K562 (cell line): ENCODE results near the gene VPS35L. TPM values are rescaled to one million over a fixed set of nuclear protein-coding genes. Genes with fewer than 3 reads are reported as not detected.

Source experiments
- ARHGAP35 ChIP-seq: fragments of 450-650 bp; IDR thresholded peaks from 2 replicates; pipeline ENCODE4 v1.6.1; 2018; ENCODE audit not compliant: partially characterized antibody
- CBX1 ChIP-seq: sonication (generic); IDR thresholded peaks from 2 replicates; pipeline ENCODE4 v1.6.1; 2016; ENCODE audit warnings: antibody characterized with exemption, low read depth, mild to moderate bottlenecking
- GATAD2A ChIP-seq: fragments of 450-650 bp; IDR thresholded peaks from 2 replicates; pipeline ENCODE4 v1.6.1; 2017
- JUND ChIP-seq, 2 experiments: IDR thresholded peaks; 2 replicates in 1 of 2; 3 replicates in 1 of 2; pipeline ENCODE4 v1.6.1; 2011; ENCODE audit warnings: borderline replicate concordance in 2 of 2, low read depth in 2 of 2, low read length in 2 of 2, improper control_type of control experiment in 1 of 2, missing biosample characterization in 1 of 2, missing genetic modification characterization in 1 of 2, missing genetic modification reagents in 1 of 2
- KLF6 ChIP-seq: fragments of 250-450 bp; sonication (Bioruptor Pico); IDR thresholded peaks from 2 replicates; pipeline ENCODE4 v1.4.0; 2020; ENCODE audit warnings: mild to moderate bottlenecking, moderate library complexity, borderline replicate concordance
- MEIS2 ChIP-seq: fragments of 450-650 bp; IDR thresholded peaks from 2 replicates; pipeline ENCODE4 v1.6.1; 2014; ENCODE audit warnings: mild to moderate bottlenecking; ENCODE audit not compliant: partially characterized antibody
- NR2C2 ChIP-seq, 2 experiments: fragments of 200-800 bp in 1 of 2; sonication (Bioruptor generic) in 1 of 2; sonication (generic) in 1 of 2; formaldehyde crosslinking in 1 of 2; IDR thresholded peaks; 2 replicates each; pipeline versions ENCODE4 v1.6.1 to v1.8.0; 2016 to 2022; ENCODE audit warnings: mild to moderate bottlenecking in 1 of 2, missing compliant biosample characterization in 1 of 2, missing genetic modification characterization in 1 of 2, missing genetic modification reagents in 1 of 2
- RBFOX2 ChIP-seq: fragments of 200-400 bp; formaldehyde crosslinking; IDR thresholded peaks from 2 replicates; pipeline ENCODE4 v1.6.1; 2017; ENCODE audit warnings: low read depth, mild to moderate bottlenecking, low read length, moderate library complexity
- RFX1 ChIP-seq: fragments of 450-650 bp; IDR thresholded peaks from 2 replicates; pipeline ENCODE4 v1.6.1; 2016; ENCODE audit warnings: mild to moderate bottlenecking, moderate library complexity
- SMARCA5 ChIP-seq: fragments of 450-650 bp; IDR thresholded peaks from 2 replicates; pipeline ENCODE4 v1.6.1; 2016
- TFAM ChIP-seq: fragments of 250-450 bp; sonication (Bioruptor Pico); conservative IDR thresholded peaks from 2 replicates; pipeline ENCODE4 v1.5.0; 2021; ENCODE audit warnings: mild to moderate bottlenecking, moderate library complexity
- polyA plus RNA-seq, 8 experiments: library from polyadenylated mRNA; depleted of rRNA in 4 of 8; stranded (reverse) in 5 of 8; unstranded in 3 of 8; fragments of >200 nt; fragmentation: Nextera tagmentation in 2 of 8; fragmentation: Illumina TruSeq in 1 of 8; extraction: Ambion mirVana in 2 of 8; extraction: Trizol in 1 of 8; gene quantifications; 2 replicates each; pipeline versions ENCODE4 v1.2.1 to v1.2.3, GENCODE V29; 2011 to 2014; ENCODE audit warnings: inconsistent platforms in 1 of 8, missing spikeins in 1 of 8
- total RNA-seq, 7 experiments: library from RNA; depleted of rRNA in 6 of 7; stranded (reverse); fragments of >200 nt in 6 of 7; fragmentation: Illumina TruSeq in 2 of 7; extraction: Trizol in 2 of 7; gene quantifications; 2 replicates each; pipeline versions ENCODE4 v1.2.1 to v1.2.3, GENCODE V29; 2011 to 2021; ENCODE audit warnings: low replicate concordance in 1 of 7
- TF ChIP-seq, protein P1 (sequence below): IDR thresholded peaks from 2 replicates; pipeline ENCODE4 v1.6.1; 2012; ENCODE audit warnings: low read depth, low read length, improper control_type of control experiment, borderline replicate concordance
- TF ChIP-seq, protein P2 (sequence below), 3 experiments: IDR thresholded peaks in 2 of 3; conservative IDR thresholded peaks in 1 of 3; 2 replicates each; pipeline ENCODE4 v1.5.1; 2011 to 2012; ENCODE audit warnings: low read length in 3 of 3, mild to moderate bottlenecking in 3 of 3, control low read depth in 2 of 3, improper control_type of control experiment in 1 of 3, inconsistent platforms in 1 of 3, low read depth in 1 of 3, mixed read lengths in 1 of 3, moderate library complexity in 1 of 3; ENCODE audit not compliant: insufficient read depth in 2 of 3
- TF ChIP-seq, protein P3 (sequence below): fragments of 250-450 bp; sonication (Bioruptor Pico); IDR thresholded peaks from 2 replicates; pipeline ENCODE4 v1.9.0; 2021; ENCODE audit warnings: mild to moderate bottlenecking, inconsistent platforms

The VPS35L gene
- total and polyA plus RNA-seq, 9 of the 15 experiments (the other 6 are each of a cell fraction or from before 2014, with no cell fraction given), result 10.2 to 30.4 (median 20.1) TPM

DNA sequence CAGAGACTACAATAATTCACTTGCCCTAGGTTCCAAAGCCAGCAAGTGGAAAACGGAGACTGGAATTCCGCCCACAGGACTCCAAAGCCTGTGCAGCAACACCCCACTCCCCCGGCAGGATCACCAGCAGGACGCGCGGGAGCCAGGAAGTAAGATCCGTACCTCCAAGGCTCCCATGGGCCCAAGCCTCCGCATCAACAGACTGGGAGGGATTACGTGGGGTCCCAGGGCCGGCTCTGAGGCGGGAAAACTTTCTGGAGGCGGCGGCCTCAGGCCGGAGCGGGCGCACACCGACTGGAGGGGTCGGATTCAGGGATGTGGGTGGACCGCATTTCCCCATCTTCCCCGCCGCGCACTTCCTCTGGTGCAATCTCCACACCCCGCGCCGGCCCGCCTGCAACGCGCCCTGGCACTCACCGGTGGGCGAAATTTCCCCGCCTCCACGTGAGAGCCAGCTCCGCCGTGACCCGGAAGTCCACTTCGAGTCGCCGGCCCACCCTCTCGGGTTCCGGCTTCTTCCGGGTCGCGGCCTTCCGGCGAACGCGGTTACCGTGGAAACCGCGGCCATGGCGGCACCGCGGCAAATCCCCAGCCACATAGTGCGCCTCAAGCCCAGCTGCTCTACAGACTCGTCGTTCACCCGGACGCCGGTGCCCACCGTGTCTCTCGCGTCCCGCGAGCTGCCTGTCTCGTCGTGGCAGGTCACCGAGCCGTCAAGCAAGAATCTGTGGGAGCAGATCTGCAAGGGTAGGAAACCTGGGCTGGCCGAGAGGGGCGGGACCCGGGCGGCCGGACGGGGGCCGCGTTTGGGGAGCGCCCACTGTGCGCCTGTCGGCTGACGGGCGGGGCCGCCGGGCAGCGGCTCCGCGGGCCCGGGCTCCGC, 162.5 kb downstream of the VPS35L start, which contains the start of the genes IQCK and KNOP1 (continued):
- TF ChIP-seq, protein P1, sequence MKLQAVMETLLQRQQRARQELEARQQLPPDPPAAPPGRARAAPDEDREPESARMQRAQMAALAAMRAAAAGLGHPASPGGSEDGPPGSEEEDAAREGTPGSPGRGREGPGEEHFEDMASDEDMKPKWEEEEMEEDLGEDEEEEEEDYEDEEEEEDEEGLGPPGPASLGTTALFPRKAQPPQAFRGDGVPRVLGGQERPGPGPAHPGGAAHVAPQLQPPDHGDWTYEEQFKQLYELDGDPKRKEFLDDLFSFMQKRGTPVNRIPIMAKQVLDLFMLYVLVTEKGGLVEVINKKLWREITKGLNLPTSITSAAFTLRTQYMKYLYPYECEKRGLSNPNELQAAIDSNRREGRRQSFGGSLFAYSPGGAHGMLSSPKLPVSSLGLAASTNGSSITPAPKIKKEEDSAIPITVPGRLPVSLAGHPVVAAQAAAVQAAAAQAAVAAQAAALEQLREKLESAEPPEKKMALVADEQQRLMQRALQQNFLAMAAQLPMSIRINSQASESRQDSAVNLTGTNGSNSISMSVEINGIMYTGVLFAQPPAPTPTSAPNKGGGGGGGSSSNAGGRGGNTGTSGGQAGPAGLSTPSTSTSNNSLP, result no peak
- TF ChIP-seq KLF6 (CRISPR knock-in tag) (no peak), CBX1 (no peak), TFAM (CRISPR knock-in tag) (no peak), RFX1 (peak; percentile 96), ARHGAP35 (no peak), RBFOX2 (peak; percentile 87), MEIS2 (peak; percentile 1), SMARCA5 (no peak), JUND (IDR thresholded peaks at IDR 0.05; ENCODE audit: borderline replicate concordance, low read depth, low read length) (peak; percentile 22; the same call in 1 of the 2 replicates), JUND (tag; IDR thresholded peaks at IDR 0.05; ENCODE audit: borderline replicate concordance, low read depth, low read length) (no peak; the same call in 2 of the 3 replicates), GATAD2A (no peak), NR2C2 (CRISPR knock-in tag; IDR thresholded peaks at IDR 0.05) (peak; percentile 99), NR2C2 (tag; IDR thresholded peaks at IDR 0.05) (peak; percentile 100)
- TF ChIP-seq, protein P2, sequence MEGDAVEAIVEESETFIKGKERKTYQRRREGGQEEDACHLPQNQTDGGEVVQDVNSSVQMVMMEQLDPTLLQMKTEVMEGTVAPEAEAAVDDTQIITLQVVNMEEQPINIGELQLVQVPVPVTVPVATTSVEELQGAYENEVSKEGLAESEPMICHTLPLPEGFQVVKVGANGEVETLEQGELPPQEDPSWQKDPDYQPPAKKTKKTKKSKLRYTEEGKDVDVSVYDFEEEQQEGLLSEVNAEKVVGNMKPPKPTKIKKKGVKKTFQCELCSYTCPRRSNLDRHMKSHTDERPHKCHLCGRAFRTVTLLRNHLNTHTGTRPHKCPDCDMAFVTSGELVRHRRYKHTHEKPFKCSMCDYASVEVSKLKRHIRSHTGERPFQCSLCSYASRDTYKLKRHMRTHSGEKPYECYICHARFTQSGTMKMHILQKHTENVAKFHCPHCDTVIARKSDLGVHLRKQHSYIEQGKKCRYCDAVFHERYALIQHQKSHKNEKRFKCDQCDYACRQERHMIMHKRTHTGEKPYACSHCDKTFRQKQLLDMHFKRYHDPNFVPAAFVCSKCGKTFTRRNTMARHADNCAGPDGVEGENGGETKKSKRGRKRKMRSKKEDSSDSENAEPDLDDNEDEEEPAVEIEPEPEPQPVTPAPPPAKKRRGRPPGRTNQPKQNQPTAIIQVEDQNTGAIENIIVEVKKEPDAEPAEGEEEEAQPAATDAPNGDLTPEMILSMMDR (IDR thresholded peaks at IDR 0.05 in 2 of 3, conservative IDR thresholded peaks at IDR 0.05 in 1 of 3; ENCODE audit: insufficient read depth in 2 of 3, low read depth in 1 of 3, low read length in 3 of 3), result no peak
- TF ChIP-seq, protein P3, sequence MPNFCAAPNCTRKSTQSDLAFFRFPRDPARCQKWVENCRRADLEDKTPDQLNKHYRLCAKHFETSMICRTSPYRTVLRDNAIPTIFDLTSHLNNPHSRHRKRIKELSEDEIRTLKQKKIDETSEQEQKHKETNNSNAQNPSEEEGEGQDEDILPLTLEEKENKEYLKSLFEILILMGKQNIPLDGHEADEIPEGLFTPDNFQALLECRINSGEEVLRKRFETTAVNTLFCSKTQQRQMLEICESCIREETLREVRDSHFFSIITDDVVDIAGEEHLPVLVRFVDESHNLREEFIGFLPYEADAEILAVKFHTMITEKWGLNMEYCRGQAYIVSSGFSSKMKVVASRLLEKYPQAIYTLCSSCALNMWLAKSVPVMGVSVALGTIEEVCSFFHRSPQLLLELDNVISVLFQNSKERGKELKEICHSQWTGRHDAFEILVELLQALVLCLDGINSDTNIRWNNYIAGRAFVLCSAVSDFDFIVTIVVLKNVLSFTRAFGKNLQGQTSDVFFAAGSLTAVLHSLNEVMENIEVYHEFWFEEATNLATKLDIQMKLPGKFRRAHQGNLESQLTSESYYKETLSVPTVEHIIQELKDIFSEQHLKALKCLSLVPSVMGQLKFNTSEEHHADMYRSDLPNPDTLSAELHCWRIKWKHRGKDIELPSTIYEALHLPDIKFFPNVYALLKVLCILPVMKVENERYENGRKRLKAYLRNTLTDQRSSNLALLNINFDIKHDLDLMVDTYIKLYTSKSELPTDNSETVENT (CRISPR knock-in tag), result no peak
